Prostate gland (tissue), 2 donors: ENCODE data around the gene DOK4.
"Not testable (repeated sequence)": the region's sequence is repeated elsewhere in the genome, so short reads cannot be mapped to it uniquely, and the experiment has no call there.

Experiments used
- POLR2A ChIP-seq: fragments of 450-650 bp; IDR thresholded peaks from one replicate; pipeline ENCODE4 v1.6.1; 2016; ENCODE audit warnings: antibody characterized with exemption, mild to moderate bottlenecking
- POLR2AphosphoS5 ChIP-seq: sonication (generic); formaldehyde crosslinking; IDR thresholded peaks from one replicate; pipeline ENCODE4 v1.6.1; 2017; ENCODE audit warnings: antibody characterized with exemption
- TF ChIP-seq, protein P1 (sequence below), 4 experiments: fragments of 200-600 bp in 2 of 4; fragments of 450-650 bp in 2 of 4; sonication (generic) in 2 of 4; IDR thresholded peaks; 1 replicate in 3 of 4; 2 replicates in 1 of 4; pipeline ENCODE4 v1.5.1; 2016 to 2019; ENCODE audit warnings: antibody characterized with exemption in 4 of 4, mild to moderate bottlenecking in 2 of 4, moderate library complexity in 2 of 4

DNA sequence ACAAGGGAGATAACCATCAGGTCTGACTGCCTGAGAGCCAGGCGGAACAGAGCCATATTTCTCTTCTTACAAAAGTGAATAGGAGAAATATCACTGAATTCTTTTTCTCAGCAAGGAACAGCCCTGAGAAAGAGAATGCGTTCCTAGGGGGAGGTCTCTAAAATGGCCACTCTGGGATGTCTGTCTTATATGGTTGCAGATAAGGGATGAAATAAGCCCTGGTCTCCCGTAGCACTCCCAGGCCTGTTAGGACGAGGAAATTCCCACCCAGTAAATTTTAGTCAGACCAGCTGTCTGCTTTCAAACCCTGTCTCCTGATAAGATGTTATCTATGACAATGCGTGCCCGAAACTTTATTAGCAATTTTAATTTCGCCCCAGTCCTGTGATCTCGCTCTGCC, 46.3 kb downstream of the DOK4 start:
- TF ChIP-seq, protein P1, sequence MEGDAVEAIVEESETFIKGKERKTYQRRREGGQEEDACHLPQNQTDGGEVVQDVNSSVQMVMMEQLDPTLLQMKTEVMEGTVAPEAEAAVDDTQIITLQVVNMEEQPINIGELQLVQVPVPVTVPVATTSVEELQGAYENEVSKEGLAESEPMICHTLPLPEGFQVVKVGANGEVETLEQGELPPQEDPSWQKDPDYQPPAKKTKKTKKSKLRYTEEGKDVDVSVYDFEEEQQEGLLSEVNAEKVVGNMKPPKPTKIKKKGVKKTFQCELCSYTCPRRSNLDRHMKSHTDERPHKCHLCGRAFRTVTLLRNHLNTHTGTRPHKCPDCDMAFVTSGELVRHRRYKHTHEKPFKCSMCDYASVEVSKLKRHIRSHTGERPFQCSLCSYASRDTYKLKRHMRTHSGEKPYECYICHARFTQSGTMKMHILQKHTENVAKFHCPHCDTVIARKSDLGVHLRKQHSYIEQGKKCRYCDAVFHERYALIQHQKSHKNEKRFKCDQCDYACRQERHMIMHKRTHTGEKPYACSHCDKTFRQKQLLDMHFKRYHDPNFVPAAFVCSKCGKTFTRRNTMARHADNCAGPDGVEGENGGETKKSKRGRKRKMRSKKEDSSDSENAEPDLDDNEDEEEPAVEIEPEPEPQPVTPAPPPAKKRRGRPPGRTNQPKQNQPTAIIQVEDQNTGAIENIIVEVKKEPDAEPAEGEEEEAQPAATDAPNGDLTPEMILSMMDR (IDR thresholded peaks at IDR 0.05): not testable (repeated sequence)
- not testable (repeated sequence) for TF ChIP-seq POLR2AphosphoS5, POLR2A
